GM12891 (cell line): Measurements from ENCODE around the gene NLRP12.
"Not testable (repeated sequence)": the region's sequence is repeated elsewhere in the genome, so short reads cannot be mapped to it uniquely, and the experiment has no call there.

Experiments used
- DNase-seq: peaks from one replicate; pipeline ENCODE4 v3.0.0; 2011; ENCODE audit warnings: low spot score; ENCODE audit not compliant: insufficient read length
- FAIRE-seq: peaks from 2 replicates; lab custom pipeline; 2011; peaks lifted over from hg19 to GRCh38; lab: Jason Lieb, UNC
- PAX5 ChIP-seq: IDR thresholded peaks from 2 replicates; pipeline ENCODE4 v1.6.1; 2011; ENCODE audit warnings: low read length, moderate library complexity, mild to moderate bottlenecking; ENCODE audit not compliant: insufficient read depth, severe bottlenecking
- POLR2A ChIP-seq: IDR thresholded peaks from 2 replicates; pipeline ENCODE4 v1.6.1; 2011; ENCODE audit warnings: low read depth, low read length, control low read depth
- POLR2AphosphoS5 ChIP-seq: IDR thresholded peaks from 2 replicates; pipeline ENCODE4 v1.6.1; 2011; ENCODE audit warnings: low read depth, low read length, control low read depth
- POU2F2 ChIP-seq: IDR thresholded peaks from 2 replicates; pipeline ENCODE4 v1.6.1; 2011; ENCODE audit warnings: low read depth, mild to moderate bottlenecking, control low read depth, low read length, moderate library complexity
- SPI1 ChIP-seq: IDR thresholded peaks from 2 replicates; pipeline ENCODE4 v1.6.1; 2011; ENCODE audit warnings: low read depth, low read length, control low read depth
- TAF1 ChIP-seq: IDR thresholded peaks from 2 replicates; pipeline ENCODE4 v1.6.1; 2011; ENCODE audit warnings: low read depth, low read length, control low read depth

NLRP12 gene

GRCh38 chr19:53782698-53783097 lies 41.4 kb downstream of the NLRP12 start:
- FAIRE-seq = no peak
- DNase-seq = no peak
- no peak for TF ChIP-seq POLR2A
- no peak for TF ChIP-seq SPI1
- no peak for TF ChIP-seq TAF1
- TF ChIP-seq PAX5 = no peak
- TF ChIP-seq POLR2AphosphoS5 = no peak
- no peak for TF ChIP-seq POU2F2

DNA sequence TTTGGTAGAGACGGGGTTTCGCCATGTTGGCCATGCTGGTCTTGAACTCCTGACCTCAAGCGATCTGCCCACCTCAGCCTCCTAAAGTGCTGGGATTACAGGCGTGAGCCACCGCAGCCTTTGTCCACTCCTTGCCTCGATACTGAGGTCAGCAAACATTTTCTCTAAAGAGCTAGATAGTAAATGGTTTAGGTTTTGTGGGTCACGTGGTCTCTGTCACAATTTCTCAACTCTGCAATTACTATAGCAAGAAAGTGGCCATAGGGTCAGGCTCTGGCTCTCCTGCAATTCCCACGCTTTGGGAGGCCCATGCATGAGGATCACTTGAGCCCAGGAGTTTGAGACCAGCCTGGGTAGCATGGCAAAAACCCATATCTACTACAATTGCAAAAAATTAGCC lies 42.8 kb downstream of the NLRP12 start:
- DNase-seq, FAIRE-seq: not testable (repeated sequence)

DNA sequence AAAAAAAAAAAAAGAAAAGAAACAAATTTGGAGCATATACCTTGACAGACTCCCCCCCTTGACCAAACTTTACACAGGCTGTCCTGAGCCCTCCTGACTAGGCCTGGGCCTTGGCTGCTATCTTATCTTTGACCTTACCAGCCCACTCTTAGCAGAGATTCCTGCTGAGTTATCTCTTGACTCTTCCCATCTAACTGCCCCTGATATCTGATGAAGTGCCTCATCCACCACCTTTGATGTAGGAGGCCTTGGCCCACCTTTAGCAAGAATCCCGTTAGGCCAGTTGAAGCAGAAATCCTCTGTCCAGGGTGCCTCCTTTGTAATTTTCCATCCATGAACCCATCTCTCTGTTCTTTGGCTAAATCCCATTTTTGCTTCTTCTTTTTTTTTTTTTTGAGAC lies 43.6 kb downstream of the NLRP12 start:
- no peak for TF ChIP-seq POLR2A
- TF ChIP-seq POU2F2 = no peak
- no peak for TF ChIP-seq POLR2AphosphoS5
- TF ChIP-seq SPI1 = no peak
- no peak for TF ChIP-seq TAF1
- TF ChIP-seq PAX5 = no peak
- no peak for FAIRE-seq

DNA sequence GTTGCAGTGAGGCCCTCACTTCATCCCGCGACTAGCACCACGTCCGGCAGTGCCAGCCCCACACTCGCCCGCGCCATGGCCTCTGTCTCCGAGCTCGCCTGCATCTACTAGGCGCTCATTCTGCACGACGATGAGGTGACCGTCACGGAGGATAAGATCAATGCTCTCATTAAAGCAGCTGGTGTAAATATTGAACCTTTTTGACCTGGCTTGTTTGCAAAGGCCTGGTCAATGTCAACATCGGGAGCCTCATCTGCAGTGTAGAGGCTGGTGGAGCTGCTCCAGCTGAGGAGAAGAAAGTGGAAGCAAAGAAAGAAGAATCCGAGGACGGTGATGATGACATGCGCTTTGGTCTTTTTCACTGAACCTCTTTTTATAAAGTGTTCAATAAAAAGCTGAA lies 48.6 kb downstream of the NLRP12 start:
- TF ChIP-seq PAX5 = no peak
- no peak for DNase-seq
- no peak for FAIRE-seq

More for the DNA sequence above, 43.6 kb downstream of the NLRP12 start:
- no peak for DNase-seq

DNA sequence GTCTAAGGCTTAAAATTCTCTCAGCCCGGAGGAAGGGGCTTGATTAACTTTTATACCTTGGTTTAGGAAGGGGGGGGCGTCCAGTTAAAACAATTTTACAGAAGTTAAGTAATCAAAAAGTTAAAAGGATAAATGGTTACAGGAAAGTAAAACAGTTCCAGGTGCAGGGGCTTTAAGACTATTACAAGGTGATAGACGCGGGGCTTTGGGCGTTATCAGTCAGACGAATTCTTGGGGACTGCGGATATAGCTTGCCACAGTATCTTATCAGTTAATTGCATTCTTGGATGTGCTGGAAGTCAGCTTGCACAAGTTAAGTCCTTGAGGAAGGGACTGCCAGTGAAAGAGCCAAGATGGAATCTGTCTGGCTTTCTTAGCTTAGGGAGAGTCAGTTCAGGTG lies 49.6 kb downstream of the NLRP12 start:
- FAIRE-seq = not testable (repeated sequence)

GRCh38 chr19:53773999-53774398 lies 50.1 kb downstream of the NLRP12 start:
- no peak for FAIRE-seq
- no peak for TF ChIP-seq TAF1
- TF ChIP-seq POLR2AphosphoS5 = no peak
- TF ChIP-seq SPI1 = no peak
- no peak for TF ChIP-seq POLR2A
- no peak for TF ChIP-seq PAX5
- TF ChIP-seq POU2F2 = no peak
- no peak for DNase-seq

More for the DNA sequence above, 49.6 kb downstream of the NLRP12 start:
- DNase-seq = not testable (repeated sequence)

DNA sequence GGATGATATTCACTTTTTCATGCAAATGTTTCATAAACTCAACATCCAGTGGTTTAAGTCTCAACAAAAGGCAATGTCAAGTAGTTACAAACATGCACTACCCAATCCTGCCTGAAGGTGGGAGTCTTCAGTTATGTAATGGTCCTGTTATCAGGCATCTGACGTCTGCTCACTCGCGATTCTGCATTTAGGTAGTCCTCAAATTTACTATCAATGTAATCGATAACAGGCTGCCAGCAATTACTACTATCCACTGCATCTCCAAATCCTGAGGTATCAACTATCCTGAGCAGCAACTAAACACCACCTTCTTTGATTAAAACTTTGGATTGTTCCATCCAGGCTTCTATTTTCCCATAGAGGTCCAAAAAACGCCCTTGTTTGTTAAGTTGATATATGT lies 51.2 kb downstream of the NLRP12 start:
- DNase-seq = peak; percentile 15
- TF ChIP-seq POU2F2 (no peak), PAX5 (no peak), TAF1 (no peak), SPI1 (no peak), POLR2A (no peak), POLR2AphosphoS5 (no peak)
- no peak for FAIRE-seq

DNA sequence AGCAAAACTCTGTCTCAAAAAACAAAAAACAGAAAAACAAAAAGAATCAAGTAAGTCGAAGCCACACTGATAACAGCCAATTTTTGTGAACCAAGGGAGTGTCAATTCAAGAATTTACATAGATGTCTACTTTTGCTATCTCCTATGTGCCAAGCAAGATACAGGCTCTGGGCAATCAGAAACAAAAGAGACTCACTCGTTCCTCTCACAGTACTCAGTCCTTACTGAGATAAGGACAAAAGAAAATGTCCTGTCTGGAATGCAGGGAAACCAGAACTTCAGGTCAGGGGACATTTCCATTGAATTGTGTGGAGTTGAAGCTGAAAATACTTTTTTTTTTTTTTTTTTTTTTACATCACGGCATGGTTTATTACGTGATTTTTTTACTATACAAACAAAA lies 53.0 kb downstream of the NLRP12 start:
- no peak for TF ChIP-seq POU2F2
- DNase-seq = no peak
- no peak for FAIRE-seq

- not testable (repeated sequence) for FAIRE-seq, DNase-seq
These were observed 54.3 kb downstream of the NLRP12 start for GRCh38 chr19:53769696-53770309.

DNA sequence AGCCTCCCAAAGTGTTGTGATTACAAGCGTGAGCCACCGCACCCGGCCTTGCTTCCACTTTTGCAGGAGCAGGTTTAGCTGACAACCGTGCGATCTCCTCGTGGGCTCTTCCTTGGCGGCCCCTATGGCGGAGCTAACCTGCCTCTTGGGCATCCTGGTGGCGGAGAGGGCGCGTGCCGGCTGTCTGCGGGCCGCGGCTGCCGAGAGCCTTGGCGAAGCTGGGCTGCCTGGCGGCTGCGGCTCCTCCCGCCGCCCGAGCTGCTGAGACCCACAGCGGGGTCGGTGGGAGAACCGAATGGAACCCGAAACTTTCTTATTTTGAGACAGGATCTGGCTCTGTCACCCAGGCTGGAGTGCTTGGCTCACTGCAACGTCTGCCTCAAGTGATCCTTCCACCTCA lies 55.7 kb downstream of the NLRP12 start:
- TF ChIP-seq POLR2A (no peak), POLR2AphosphoS5 (no peak), POU2F2 (no peak), PAX5 (no peak), TAF1 (no peak), SPI1 (no peak)
- FAIRE-seq = no peak
- no peak for DNase-seq

DNA sequence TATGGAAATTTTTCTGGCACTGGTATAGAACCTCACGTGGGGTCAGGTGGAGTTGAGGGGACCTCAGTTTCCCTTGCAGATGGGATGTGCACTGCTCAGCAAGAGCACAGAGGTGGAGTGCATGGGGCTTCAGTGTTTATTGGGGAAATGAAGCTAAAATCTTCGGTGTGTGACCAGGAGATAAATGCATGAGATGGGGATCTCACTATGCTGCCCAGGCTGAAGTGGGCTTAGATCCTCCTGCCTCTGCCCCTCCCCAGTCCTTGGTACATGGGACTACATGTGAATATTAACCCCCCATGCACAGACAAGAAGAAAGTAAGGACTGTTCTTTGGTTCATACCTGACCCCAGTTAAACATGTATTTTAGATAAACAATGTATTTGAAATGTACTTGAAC lies 65.1 kb downstream of the NLRP12 start:
- not testable (repeated sequence) for FAIRE-seq, DNase-seq
